Natural killer cell (primary cell): ENCODE results near the gene PKM. TPM values are rescaled to one million over a fixed set of nuclear protein-coding genes. Genes with fewer than 3 reads are reported as not detected.
"Not testable (repeated sequence)": the region's sequence is repeated elsewhere in the genome, so short reads cannot be mapped to it uniquely, and the experiment has no call there.

ENCODE experiments used
- ATAC-seq, 3 donors: fragments of 150-1000 bp in 2 of 3; fragments of 200-7000 bp in 1 of 3; cut with Tn5 transposase; 1 replicate in 1 of 3; 2 replicates in 2 of 3; pipeline ENCODE4 v1.10.0; 2021; ENCODE audit warnings: mild to moderate bottlenecking in 2 of 3, moderate library complexity in 2 of 3
- DNase-seq, 2 donors: peaks; one replicate each; pipeline versions ENCODE4 v3.0.0 to v3.0.0-alpha.2; 2013 to 2021; ENCODE audit warnings: mixed read lengths in 1 of 2
- H3K27ac ChIP-seq: one replicate; pipeline ENCODE4 v1.5.1; 2013; ENCODE audit warnings: mild to moderate bottlenecking, low read length
- H3K27me3 ChIP-seq: one replicate; pipeline ENCODE4 v1.6.1; 2013; ENCODE audit warnings: low read length; ENCODE audit not compliant: control insufficient read depth, insufficient read depth
- H3K36me3 ChIP-seq: one replicate; pipeline ENCODE4 v1.6.1; 2013; ENCODE audit warnings: low read length; ENCODE audit not compliant: control insufficient read depth, insufficient read depth
- H3K4me1 ChIP-seq: one replicate; pipeline ENCODE4 v1.6.1; 2013; ENCODE audit warnings: low read length; ENCODE audit not compliant: control insufficient read depth, insufficient read depth
- H3K4me3 ChIP-seq: one replicate; pipeline ENCODE4 v1.5.1; 2013; ENCODE audit warnings: low read length
- H3K9me3 ChIP-seq: one replicate; pipeline ENCODE4 v1.6.1; 2013; ENCODE audit warnings: low read length; ENCODE audit not compliant: control insufficient read depth, insufficient read depth
- H3K27ac Mint-ChIP-seq, 2 donors: one replicate each; pipeline ENCODE4 v1.8.0; 2022; ENCODE audit warnings: mild to moderate bottlenecking in 2 of 2, mixed read lengths in 2 of 2, moderate library complexity in 1 of 2
- H3K27me3 Mint-ChIP-seq, 2 donors: one replicate each; pipeline ENCODE4 v1.8.0; 2022; ENCODE audit warnings: low read depth in 2 of 2, mixed read lengths in 2 of 2
- H3K36me3 Mint-ChIP-seq: one replicate; pipeline ENCODE4 v1.8.0; 2022; ENCODE audit warnings: mixed read lengths
- H3K4me1 Mint-ChIP-seq, 2 donors: one replicate each; pipeline ENCODE4 v1.8.0; 2022; ENCODE audit warnings: mixed read lengths in 2 of 2
- H3K4me3 Mint-ChIP-seq: one replicate; pipeline ENCODE4 v1.8.0; 2022; ENCODE audit warnings: mild to moderate bottlenecking, moderate library complexity, mixed read lengths
- H3K9me3 Mint-ChIP-seq, 2 donors: one replicate each; pipeline ENCODE4 v1.8.0; 2022; ENCODE audit warnings: mixed read lengths in 2 of 2
- WGBS: methylation state at CpG from one replicate; pipeline ENCODE4 v1.1.7; 2013; ENCODE audit warnings: missing lambda C conversion rate; ENCODE audit not compliant: insufficient coverage; 5-methylcytosine and 5-hydroxymethylcytosine counted together
- intact Hi-C: fragments of 100-400 bp; cut with micrococcal nuclease; formaldehyde crosslinking; loops from one replicate; pipeline ENCODE4 v1.14.2; 2022
- total RNA-seq, 4 donors: library from RNA; stranded (reverse); fragments of 120-200 nt in 1 of 4; gene quantifications; one replicate each; pipeline versions ENCODE4 v1.2.3 to v1.2.4, GENCODE V29; 2013 to 2022
- TF ChIP-seq, protein P1 (sequence below): fragments of 200-600 bp; IDR thresholded peaks from one replicate; pipeline ENCODE4 v1.8.0; 2022; ENCODE audit warnings: antibody characterized with exemption

PKM gene
- total RNA-seq, 3 donors from 2014 or later (not counting 1 experiment from before 2014, with no cell fraction given) = 121 to 180 (median 155) TPM

DNA sequence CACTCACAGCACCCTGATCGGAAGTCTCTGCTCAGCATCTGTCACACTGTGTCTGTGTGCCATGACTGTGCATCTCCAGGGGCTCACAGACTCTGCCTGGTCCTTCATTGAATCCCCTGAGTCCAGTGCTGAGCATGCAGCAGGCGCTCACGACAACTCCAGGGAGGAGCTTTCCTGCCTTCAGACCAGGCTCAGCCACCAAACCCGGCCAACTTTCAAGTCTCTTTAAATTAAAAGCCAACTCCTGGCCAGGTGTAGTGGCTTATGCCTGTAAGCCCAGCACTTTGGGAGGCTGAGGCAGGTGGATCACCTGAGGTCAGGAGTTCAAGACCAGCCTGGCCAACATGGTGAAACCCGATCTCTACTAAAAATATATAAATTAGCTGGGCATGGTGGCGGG is 57.6 kb downstream of the PKM start:
- no peak for ATAC-seq
- no peak overlapping the region for H3K4me3 Mint-ChIP-seq
- TF ChIP-seq, protein P1, sequence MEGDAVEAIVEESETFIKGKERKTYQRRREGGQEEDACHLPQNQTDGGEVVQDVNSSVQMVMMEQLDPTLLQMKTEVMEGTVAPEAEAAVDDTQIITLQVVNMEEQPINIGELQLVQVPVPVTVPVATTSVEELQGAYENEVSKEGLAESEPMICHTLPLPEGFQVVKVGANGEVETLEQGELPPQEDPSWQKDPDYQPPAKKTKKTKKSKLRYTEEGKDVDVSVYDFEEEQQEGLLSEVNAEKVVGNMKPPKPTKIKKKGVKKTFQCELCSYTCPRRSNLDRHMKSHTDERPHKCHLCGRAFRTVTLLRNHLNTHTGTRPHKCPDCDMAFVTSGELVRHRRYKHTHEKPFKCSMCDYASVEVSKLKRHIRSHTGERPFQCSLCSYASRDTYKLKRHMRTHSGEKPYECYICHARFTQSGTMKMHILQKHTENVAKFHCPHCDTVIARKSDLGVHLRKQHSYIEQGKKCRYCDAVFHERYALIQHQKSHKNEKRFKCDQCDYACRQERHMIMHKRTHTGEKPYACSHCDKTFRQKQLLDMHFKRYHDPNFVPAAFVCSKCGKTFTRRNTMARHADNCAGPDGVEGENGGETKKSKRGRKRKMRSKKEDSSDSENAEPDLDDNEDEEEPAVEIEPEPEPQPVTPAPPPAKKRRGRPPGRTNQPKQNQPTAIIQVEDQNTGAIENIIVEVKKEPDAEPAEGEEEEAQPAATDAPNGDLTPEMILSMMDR = no peak
- intact Hi-C loops = no loop called here
- H3K4me1 Mint-ChIP-seq = peaks cover 0 to 6% of the 10 kb centered on the region in 2 donors
- H3K4me1 ChIP-seq = peaks cover 10% of the 10 kb centered on the region
- no peaks in the 10 kb centered on the region for H3K9me3 ChIP-seq
- no peaks in the 10 kb centered on the region for H3K27me3 ChIP-seq
- no peaks in the 10 kb centered on the region for H3K36me3 Mint-ChIP-seq
- peaks cover 0 to 5% of the 10 kb centered on the region in 2 donors for H3K27me3 Mint-ChIP-seq
- DNase-seq = no peak
- H3K27ac ChIP-seq = no peak overlapping the region
- H3K36me3 ChIP-seq = no peaks in the 10 kb centered on the region
- 95% methylated on average over 6 of the region's 6 CpGs for WGBS
- no peak overlapping the region for H3K27ac Mint-ChIP-seq
- H3K4me3 ChIP-seq = no peak overlapping the region
- no peaks in the 10 kb centered on the region for H3K9me3 Mint-ChIP-seq

DNA sequence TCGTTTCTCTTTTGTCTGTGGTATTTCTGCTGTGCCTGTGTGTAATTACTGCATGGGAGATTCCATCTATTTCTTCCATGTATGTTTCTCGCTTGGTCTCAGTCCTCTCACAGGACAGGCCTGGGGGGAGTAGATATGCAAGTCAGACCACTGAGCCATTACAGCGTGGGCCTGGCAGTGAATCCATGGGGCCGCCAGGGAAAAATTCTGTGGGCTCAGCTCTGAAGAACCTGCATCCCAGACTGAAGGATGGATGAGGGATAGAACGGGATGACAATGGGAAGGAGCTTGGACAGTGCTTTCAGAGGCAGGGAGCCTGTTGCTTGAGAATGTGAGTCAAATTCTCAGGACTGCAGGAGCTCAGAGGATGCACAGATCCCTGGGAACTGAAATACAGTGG is 58.2 kb downstream of the PKM start:
- DNase-seq (no peak), ATAC-seq (no peak)
- H3K27me3 ChIP-seq = no peaks in the 10 kb centered on the region
- Mint-ChIP-seq H3K9me3 (no peaks in the 10 kb centered on the region), H3K27ac (no peak overlapping the region), H3K4me1 (peaks cover 0 to 11% of the 10 kb centered on the region in 2 donors), H3K36me3 (no peaks in the 10 kb centered on the region), H3K4me3 (no peak overlapping the region), H3K27me3 (peaks cover 0 to 5% of the 10 kb centered on the region in 2 donors)
- 87% methylated on average over 5 of the region's 5 CpGs for WGBS
- no peak overlapping the region for H3K4me3 ChIP-seq
- intact Hi-C loops = no loop called here
- peaks cover 15% of the 10 kb centered on the region for H3K4me1 ChIP-seq
- no peak overlapping the region for H3K27ac ChIP-seq
- no peaks in the 10 kb centered on the region for H3K36me3 ChIP-seq
- TF ChIP-seq, protein P1 = no peak
- H3K9me3 ChIP-seq = no peaks in the 10 kb centered on the region

DNA sequence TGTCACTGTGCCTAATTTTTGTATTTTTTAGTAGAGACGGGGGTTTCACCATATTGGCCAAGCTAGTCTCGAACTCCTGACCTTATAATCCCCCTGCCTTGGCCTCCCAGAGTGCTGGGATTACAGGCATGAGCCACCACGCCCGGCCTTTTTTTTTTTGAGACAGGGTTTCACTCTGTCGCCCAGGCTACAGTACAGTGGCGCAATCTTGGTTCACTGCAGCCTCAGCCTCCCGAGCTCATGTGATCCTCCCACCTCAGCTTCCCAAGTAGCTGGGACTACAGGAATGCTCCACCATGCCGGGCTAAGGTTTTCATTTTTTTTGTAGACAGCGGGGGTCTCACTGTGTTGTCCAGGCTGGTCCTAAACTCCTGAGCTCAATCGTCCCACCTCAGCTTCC is 59.0 kb downstream of the PKM start:
- H3K27me3 Mint-ChIP-seq, intact Hi-C loops, H3K27ac ChIP-seq, H3K27ac Mint-ChIP-seq, H3K27me3 ChIP-seq, H3K36me3 ChIP-seq, H3K9me3 Mint-ChIP-seq, H3K9me3 ChIP-seq, ATAC-seq, DNase-seq, H3K4me3 Mint-ChIP-seq, H3K4me3 ChIP-seq, H3K36me3 Mint-ChIP-seq: not testable (repeated sequence)
- peaks cover 0 to 11% of the 10 kb centered on the region in 2 donors for H3K4me1 Mint-ChIP-seq
- WGBS = 88% methylated on average over 10 of the region's 10 CpGs
- H3K4me1 ChIP-seq = peaks cover 15% of the 10 kb centered on the region

DNA sequence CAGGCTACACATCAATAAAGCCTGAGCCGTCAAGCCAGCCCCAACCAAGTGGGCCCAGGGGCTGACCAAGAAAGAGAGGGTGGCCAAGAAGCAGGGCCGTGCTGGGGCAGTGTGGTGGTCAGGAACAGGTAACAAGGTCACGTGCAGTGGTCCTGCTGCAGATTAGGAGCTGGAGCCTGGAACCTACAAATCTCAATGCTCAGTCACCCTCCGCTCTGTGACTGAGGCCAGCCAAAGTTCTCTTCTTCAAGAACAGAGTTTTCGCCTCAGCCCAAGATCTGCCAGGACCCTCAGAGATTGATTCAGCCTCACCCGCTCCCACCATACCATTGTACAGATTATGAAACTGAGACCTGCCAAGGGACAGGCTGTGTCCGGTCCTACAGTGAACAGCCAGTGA is 60.3 kb downstream of the PKM start:
- H3K9me3 Mint-ChIP-seq = no peaks in the 10 kb centered on the region
- H3K4me1 Mint-ChIP-seq = peaks cover 0 to 11% of the 10 kb centered on the region in 2 donors
- no peak overlapping the region for H3K4me3 ChIP-seq
- H3K27ac Mint-ChIP-seq = no peak overlapping the region
- no peaks in the 10 kb centered on the region for H3K27me3 ChIP-seq
- peaks cover 15% of the 10 kb centered on the region for H3K4me1 ChIP-seq
- TF ChIP-seq, protein P1 = no peak
- ATAC-seq (no peak), DNase-seq (no peak)
- H3K36me3 ChIP-seq = no peaks in the 10 kb centered on the region
- intact Hi-C loops = no loop called here
- H3K4me3 Mint-ChIP-seq = no peak overlapping the region
- no peaks in the 10 kb centered on the region for H3K36me3 Mint-ChIP-seq
- H3K9me3 ChIP-seq = no peaks in the 10 kb centered on the region
- H3K27ac ChIP-seq = no peak overlapping the region
- 88% methylated on average over 7 of the region's 7 CpGs for WGBS
- H3K27me3 Mint-ChIP-seq = peaks cover 0 to 5% of the 10 kb centered on the region in 2 donors
